GM19351 (cell line): ENCODE data around the gene DCP2.
A peak's percentile ranks its signal among the peaks of the same experiment; 100 is the strongest.

Experiments used
- ATAC-seq: cut with Tn5 transposase; IDR thresholded peaks from one replicate; pipeline ENCODE4 v1.9.1; 2021; ENCODE audit warnings: mild to moderate bottlenecking, moderate library complexity; ENCODE audit not compliant: unreplicated experiment

Gene DCP2

DNA sequence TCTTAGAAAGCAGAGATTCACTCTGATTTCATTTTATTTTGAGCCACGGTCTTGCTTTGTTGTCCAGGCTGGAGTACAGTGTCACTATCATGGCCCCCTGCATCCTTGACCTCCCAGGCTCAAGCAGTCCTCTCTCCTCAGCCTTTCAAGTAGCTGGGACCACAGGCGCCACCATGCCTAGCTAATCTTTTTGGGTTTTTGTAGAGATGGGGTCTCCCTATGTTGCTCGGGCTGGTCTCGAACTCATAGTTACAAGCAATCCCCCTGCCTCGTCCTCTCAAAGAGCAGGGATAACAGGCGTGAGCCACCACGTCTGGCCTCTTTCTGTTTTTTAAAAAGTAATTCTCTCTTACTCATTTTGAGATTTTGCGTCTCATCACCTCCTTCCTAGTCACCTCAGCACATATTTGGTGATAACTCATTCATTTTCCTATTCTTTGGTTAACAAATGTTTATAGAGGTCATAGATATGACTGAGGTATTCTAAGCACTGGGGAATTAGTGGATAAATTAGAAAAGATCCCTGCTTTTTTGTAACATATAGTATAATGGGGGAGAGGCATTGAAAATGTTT, 10.8 kb upstream of the DCP2 start:
- ATAC-seq, result no peak

- ATAC-seq, result no peak
Measured at GRCh38 chr5:112967520-112968083, 9.0 kb upstream of the DCP2 start.

GRCh38 chr5:112968411-112969106, 8.0 kb upstream of the DCP2 start:
- ATAC-seq, result no peak

- ATAC-seq, result no peak
Measured at GRCh38 chr5:112971276-112971675, 5.3 kb upstream of the DCP2 start.

- no peak for ATAC-seq
Measured at GRCh38 chr5:112973036-112973435, 3.6 kb upstream of the DCP2 start.

DNA sequence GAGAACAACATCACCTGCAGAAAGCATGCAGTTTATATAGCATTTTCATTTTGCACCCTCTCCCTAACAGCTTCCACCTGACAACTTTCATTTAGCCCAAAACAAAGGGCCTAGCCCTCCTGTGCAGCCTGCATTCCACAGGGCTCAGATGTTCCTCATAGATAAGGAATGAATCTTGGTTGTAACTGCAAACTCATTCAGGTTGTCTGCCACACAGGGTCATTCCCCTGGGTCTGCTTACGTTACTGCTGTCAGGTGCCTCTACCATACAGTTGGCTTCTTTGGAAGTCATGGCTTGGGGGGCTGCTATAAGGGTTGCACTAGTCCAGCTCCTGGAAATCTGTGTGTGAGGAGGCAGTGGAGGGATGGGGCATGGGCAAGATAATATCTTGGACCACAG, 2.7 kb upstream of the DCP2 start:
- ATAC-seq, result no peak

DNA sequence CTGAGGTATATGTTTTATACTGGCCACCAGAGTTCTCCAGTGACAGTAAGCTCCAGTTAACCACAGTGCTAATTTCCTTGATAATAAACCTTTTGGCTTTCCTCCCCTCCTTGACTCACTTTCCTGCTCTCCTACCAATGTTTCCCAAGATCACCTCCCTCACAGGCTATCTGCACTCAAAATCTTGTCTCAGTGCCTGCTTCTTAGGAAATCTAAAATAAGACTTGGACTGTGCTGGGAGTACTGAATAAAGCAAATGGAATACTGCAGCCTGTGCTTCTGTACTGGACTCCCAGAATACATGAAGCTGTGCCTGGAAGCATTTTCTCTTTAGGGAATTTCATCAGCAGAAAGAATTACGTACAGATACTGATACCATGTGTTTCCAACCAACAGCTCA, 1.7 kb upstream of the DCP2 start:
- ATAC-seq, result no peak

- ATAC-seq, result peak; percentile 17
Measured at GRCh38 chr5:112975721-112976431, 722 bp upstream of the DCP2 start.

DNA sequence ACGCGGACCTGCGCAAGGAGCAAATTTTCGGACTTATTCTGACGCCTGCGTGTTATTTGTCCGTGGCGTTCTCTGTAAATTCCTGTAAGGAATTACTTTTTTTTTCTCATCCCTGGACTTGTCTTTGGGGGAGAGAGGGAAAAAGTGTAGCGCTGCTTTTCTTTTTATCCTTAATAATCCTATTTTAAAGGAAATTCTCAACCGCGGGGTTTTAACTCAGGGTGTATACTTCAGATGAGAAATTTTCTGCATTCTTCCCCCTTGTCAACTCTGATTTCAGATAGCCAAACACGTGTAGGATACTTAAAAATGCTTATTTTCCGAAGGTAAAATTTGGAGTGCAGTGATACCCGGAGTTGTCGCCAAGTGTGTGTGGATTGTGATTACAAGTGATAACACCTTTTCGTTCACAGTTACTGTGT, 853 bp downstream of the DCP2 start:
- ATAC-seq, result no peak

- no peak for ATAC-seq
Measured at GRCh38 chr5:112978836-112979235, 2.2 kb downstream of the DCP2 start.

DNA sequence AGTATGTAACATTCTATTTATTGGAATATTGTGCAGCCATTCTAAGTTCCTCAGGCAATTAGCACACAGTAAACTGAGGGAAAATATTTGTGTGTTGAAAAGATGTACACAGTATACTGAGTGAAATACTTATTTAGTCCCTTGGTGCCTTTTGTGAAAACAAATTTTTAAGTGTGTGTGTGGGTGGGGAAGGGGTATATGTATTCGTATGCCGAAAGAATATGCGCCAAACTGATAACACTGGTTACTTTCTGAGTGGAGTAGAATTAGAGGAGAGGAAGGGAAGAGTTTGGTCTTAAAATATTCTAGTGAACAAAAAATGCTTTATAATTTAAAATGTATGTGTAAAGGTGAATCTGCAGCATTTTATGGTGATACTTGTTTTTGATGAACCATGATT, 3.1 kb downstream of the DCP2 start:
- no peak for ATAC-seq

DNA sequence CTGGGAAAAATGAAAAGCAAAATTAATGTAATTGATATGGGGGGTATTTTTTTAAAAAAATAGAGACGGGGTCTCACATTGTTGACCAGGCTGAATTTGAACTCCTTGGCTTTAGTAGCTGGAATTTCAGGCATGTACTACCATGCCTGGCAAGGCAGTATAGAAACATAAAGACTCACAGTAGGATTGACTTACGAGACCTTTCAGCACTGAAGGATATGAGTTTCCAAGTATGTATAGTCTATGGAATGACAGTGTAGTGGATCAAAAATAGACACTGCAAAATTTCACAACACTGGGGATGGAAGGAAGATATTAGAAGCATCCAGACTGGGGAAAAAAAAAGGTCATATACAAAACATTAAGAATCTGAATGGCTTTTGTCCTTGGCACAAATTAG, 6.8 kb downstream of the DCP2 start:
- ATAC-seq, result no peak

- ATAC-seq, result no peak
Measured at GRCh38 chr5:112986224-112986623, 9.6 kb downstream of the DCP2 start.

GRCh38 chr5:112995764-112996618, 19.4 kb downstream of the DCP2 start:
- peak; percentile 89 for ATAC-seq

- no peak for ATAC-seq
Measured at GRCh38 chr5:112996830-112997374, 20.3 kb downstream of the DCP2 start.

- ATAC-seq, result no peak
Measured at GRCh38 chr5:112998296-112998695, 21.7 kb downstream of the DCP2 start.

GRCh38 chr5:113000466-113000865, 23.9 kb downstream of the DCP2 start:
- ATAC-seq, result no peak

DNA sequence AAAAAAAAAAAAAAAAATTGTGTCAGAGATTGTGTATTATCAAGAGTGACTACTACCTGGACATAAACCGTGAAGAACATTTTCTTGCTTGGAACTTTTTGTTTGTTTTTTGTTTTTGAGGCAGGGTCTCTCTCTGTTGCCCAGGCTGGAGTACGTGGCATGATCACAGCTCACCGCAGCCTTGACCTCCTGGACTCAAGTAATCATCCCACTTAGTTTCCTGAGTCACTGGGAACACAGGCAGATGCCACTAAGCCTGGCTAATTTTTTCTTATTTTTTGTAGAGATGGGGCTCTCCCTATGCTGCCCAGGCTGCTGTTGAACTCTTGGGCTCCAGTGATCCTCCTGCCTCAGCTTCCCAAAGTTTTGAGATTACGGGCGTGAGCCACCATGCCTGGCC, 25.8 kb downstream of the DCP2 start:
- no peak for ATAC-seq

GRCh38 chr5:113003763-113004162, 27.2 kb downstream of the DCP2 start:
- ATAC-seq, result no peak

DNA sequence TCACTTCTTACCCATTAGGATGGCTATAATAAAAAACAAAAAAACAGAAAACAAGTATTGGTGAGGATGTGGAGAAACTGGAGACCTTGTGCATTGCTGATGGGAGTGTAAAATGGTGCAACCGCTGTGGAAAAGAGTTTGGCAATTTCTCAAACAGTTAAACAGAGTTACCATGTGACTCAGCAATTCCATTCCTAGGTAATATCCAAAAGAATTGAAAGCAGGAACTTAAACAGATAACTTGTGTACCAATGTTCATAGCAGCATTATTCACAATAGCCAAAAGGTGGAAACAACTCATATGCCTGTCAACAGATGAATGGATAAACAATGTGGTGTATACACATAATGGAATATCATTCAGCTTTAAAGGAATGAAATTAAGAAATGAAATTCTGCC, 28.9 kb downstream of the DCP2 start:
- no peak for ATAC-seq
